Measurements from ENCODE around the gene CAGE1. TPM values are rescaled to one million over a fixed set of nuclear protein-coding genes. Genes with fewer than 3 reads are reported as not detected.

The CAGE1 gene
- total and polyA plus RNA-seq, 2 donors (not counting 3 experiments of a cell fraction or from before 2014, with no cell fraction given), result not detected

DNA sequence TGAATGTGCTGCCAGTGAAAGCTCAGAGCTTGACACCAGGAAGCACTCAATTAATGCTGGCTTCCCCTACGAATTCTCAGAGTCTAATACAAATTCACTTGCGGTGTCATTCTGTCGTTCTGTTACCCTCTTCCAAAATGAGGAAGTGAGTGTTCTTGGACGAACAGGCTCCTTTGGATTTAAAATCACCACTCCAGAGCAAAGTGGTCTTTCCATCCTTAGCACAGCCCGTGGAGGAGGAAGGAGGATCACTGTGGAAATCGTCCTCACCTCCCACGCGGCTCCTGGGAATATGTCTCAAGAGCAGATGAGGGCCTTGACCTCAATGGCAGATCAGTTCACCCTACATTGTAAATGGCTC is 41.8 kb upstream of the CAGE1 start:
- BruUV-seq (replicated peaks), result no TSS peak
- CTCF ChIA-PET, result no interaction called here
- DNase-seq (ENCODE audit: low read depth, low spot score), result no peak
- no peaks in the 10 kb centered on the region for H3K36me3 ChIP-seq (ENCODE audit: control insufficient read depth in 2 of 2, extremely low read depth in 1 of 2, insufficient read depth in 2 of 2, low read length in 2 of 2)
- FAIRE-seq, result no peak
- no peaks in the 10 kb centered on the region for H3K27me3 ChIP-seq (ENCODE audit: control insufficient read depth in 2 of 2, insufficient read depth in 2 of 2, low read length in 2 of 2)
- H4K20me1 ChIP-seq (replicated peaks; ENCODE audit: control insufficient read depth, extremely low read depth, insufficient read depth, low read length), result no peaks in the 10 kb centered on the region
- intact Hi-C loops (cut with micrococcal nuclease), result no loop called here
- no peak overlapping the region for H3K4me2 ChIP-seq (ENCODE audit: insufficient read depth, low read length)
- H3K79me2 ChIP-seq (ENCODE audit: control insufficient read depth, insufficient read depth, low read length), result no peaks in the 10 kb centered on the region
- no peak overlapping the region for H2AFZ ChIP-seq (ENCODE audit: low read depth, low read length)
- no peak overlapping the region for H3K9ac ChIP-seq (replicated peaks; ENCODE audit: extremely low read depth, insufficient read depth, low read length)
- no peak overlapping the region for H3K27ac ChIP-seq (ENCODE audit: insufficient read depth, low read depth, low read length)
- no peak overlapping the region for H3K4me3 ChIP-seq (replicated peaks in 1 of 3; ENCODE audit: insufficient read depth in 1 of 3, low read depth in 1 of 3, low read length in 3 of 3)
- H3K9me3 ChIP-seq (replicated peaks; ENCODE audit: control insufficient read depth, insufficient read depth, low read length), result no peaks in the 10 kb centered on the region
- TF ChIP-seq POLR2A (IDR thresholded peaks at IDR 0.05; ENCODE audit: low read depth, low read length), result no peak
- TF ChIP-seq, protein P1, sequence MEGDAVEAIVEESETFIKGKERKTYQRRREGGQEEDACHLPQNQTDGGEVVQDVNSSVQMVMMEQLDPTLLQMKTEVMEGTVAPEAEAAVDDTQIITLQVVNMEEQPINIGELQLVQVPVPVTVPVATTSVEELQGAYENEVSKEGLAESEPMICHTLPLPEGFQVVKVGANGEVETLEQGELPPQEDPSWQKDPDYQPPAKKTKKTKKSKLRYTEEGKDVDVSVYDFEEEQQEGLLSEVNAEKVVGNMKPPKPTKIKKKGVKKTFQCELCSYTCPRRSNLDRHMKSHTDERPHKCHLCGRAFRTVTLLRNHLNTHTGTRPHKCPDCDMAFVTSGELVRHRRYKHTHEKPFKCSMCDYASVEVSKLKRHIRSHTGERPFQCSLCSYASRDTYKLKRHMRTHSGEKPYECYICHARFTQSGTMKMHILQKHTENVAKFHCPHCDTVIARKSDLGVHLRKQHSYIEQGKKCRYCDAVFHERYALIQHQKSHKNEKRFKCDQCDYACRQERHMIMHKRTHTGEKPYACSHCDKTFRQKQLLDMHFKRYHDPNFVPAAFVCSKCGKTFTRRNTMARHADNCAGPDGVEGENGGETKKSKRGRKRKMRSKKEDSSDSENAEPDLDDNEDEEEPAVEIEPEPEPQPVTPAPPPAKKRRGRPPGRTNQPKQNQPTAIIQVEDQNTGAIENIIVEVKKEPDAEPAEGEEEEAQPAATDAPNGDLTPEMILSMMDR (IDR thresholded peaks at IDR 0.05; ENCODE audit: extremely low read depth in 1 of 2, insufficient read depth in 1 of 2, low read depth in 1 of 2, low read length in 2 of 2), result no peak
- TF ChIP-seq POLR2AphosphoS5 (IDR thresholded peaks at IDR 0.05; ENCODE audit: insufficient read depth, low read depth, low read length), result no peak
- TF ChIP-seq FOS (IDR thresholded peaks at IDR 0.05; ENCODE audit: borderline replicate concordance, insufficient read depth, low read length), result no peak
- TF ChIP-seq MYC (IDR thresholded peaks at IDR 0.05; ENCODE audit: low read depth, low read length), result no peak
- no peak for TF ChIP-seq GATA2 (IDR thresholded peaks at IDR 0.05; ENCODE audit: insufficient read depth, insufficient read length, low read depth, low read length)
- TF ChIP-seq, protein P2, sequence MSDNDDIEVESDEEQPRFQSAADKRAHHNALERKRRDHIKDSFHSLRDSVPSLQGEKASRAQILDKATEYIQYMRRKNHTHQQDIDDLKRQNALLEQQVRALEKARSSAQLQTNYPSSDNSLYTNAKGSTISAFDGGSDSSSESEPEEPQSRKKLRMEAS (IDR thresholded peaks at IDR 0.05; ENCODE audit: insufficient read depth, insufficient read length), result no peak
- TF ChIP-seq JUN (IDR thresholded peaks at IDR 0.05; ENCODE audit: borderline replicate concordance, insufficient read depth, insufficient read length, low read depth), result no peak
- no peak for TF ChIP-seq EZH2 (IDR thresholded peaks at IDR 0.05; ENCODE audit: borderline replicate concordance, low read depth, low read length, severe bottlenecking)
- POLR2A ChIA-PET, result no interaction called here
- dilution Hi-C loops (cut with MboI; ENCODE audit: extremely low pct_ligation_motif_present, low sequenced_read_pairs), result no loop called here
- H3K9me1 ChIP-seq (replicated peaks; ENCODE audit: control insufficient read depth, extremely low read depth, insufficient read depth, low read length), result no peaks in the 10 kb centered on the region
- H3K4me1 ChIP-seq (ENCODE audit: control insufficient read depth, extremely low read depth, insufficient read depth, low read length), result no peaks in the 10 kb centered on the region

Measured in endothelial cell of umbilical vein (primary cell).